Measurements from ENCODE around the gene RAB3GAP1. TPM values are rescaled to one million over a fixed set of nuclear protein-coding genes. Genes with fewer than 3 reads are reported as not detected.
A peak's percentile ranks its signal among the peaks of the same experiment; 100 is the strongest.

RAB3GAP1 gene
- total RNA-seq: 47.2 to 50.4 TPM (median 48.7 TPM) in 3 replicates
- long read RNA-seq, full-length matches to known transcripts: 20 of 33 reads
- long read RNA-seq, partial matches to known transcripts: 9 of 33 reads
- long read RNA-seq, other reads (novel, unspliced or antisense): 4 of 33 reads

GRCh38 chr2:135052042-135052876 is at the start of gene RAB3GAP1:
TSS of gene RAB3GAP1 (plus strand) at chr2:135052292. CDS start at chr2:135052308, 16 bp downstream.
- peak; percentile 31 for TF ChIP-seq CTCF (IDR thresholded peaks at IDR 0.05)
- peak within 1 kb of the TSS; percentile 90 for H3K4me3 Mint-ChIP-seq (ENCODE audit: unreplicated experiment)
- no peaks in the 10 kb centered on the region for H3K9me3 Mint-ChIP-seq (ENCODE audit: low read depth)
- H3K36me3 Mint-ChIP-seq (ENCODE audit: low read depth): peaks cover 1% of the 10 kb centered on the region
- DNase-seq (ENCODE audit: low spot score): no peak
- H3K4me1 Mint-ChIP-seq (ENCODE audit: low read depth): peaks cover 38% of the 10 kb centered on the region
- no peaks in the 10 kb centered on the region for H3K27me3 Mint-ChIP-seq (ENCODE audit: low read depth)
- peak within 1 kb of the TSS; percentile 98 for H3K27ac Mint-ChIP-seq (ENCODE audit: unreplicated experiment)

- H3K4me1 Mint-ChIP-seq (ENCODE audit: low read depth): peaks cover 5% of the 10 kb centered on the region
- H3K27ac Mint-ChIP-seq (ENCODE audit: unreplicated experiment): no peak overlapping the region
- H3K9me3 Mint-ChIP-seq (ENCODE audit: low read depth): no peaks in the 10 kb centered on the region
- DNase-seq (ENCODE audit: low spot score): no peak
- H3K27me3 Mint-ChIP-seq (ENCODE audit: low read depth): peaks cover 12% of the 10 kb centered on the region
- no peak for TF ChIP-seq CTCF (IDR thresholded peaks at IDR 0.05)
- H3K36me3 Mint-ChIP-seq (ENCODE audit: low read depth): no peaks in the 10 kb centered on the region
- no peak overlapping the region for H3K4me3 Mint-ChIP-seq (ENCODE audit: unreplicated experiment)
Observed at GRCh38 chr2:135002836-135003235, 49.3 kb upstream of the RAB3GAP1 start.

GRCh38 chr2:135004005-135004746 is 47.9 kb upstream of the RAB3GAP1 start:
- Mint-ChIP-seq H3K4me1 (ENCODE audit: low read depth) (peaks cover 5% of the 10 kb centered on the region), H3K27me3 (ENCODE audit: low read depth) (peaks cover 12% of the 10 kb centered on the region), H3K36me3 (ENCODE audit: low read depth) (no peaks in the 10 kb centered on the region), H3K9me3 (ENCODE audit: low read depth) (no peaks in the 10 kb centered on the region), H3K4me3 (ENCODE audit: unreplicated experiment) (no peak overlapping the region), H3K27ac (ENCODE audit: unreplicated experiment) (no peak overlapping the region)
- DNase-seq (ENCODE audit: low spot score): no peak
- TF ChIP-seq CTCF (IDR thresholded peaks at IDR 0.05): peak; percentile 100

- no peak overlapping the region for H3K4me3 Mint-ChIP-seq (ENCODE audit: unreplicated experiment)
- H3K9me3 Mint-ChIP-seq (ENCODE audit: low read depth): no peaks in the 10 kb centered on the region
- H3K36me3 Mint-ChIP-seq (ENCODE audit: low read depth): no peaks in the 10 kb centered on the region
- no peak for DNase-seq (ENCODE audit: low spot score)
- H3K27me3 Mint-ChIP-seq (ENCODE audit: low read depth): peaks cover 18% of the 10 kb centered on the region
- H3K27ac Mint-ChIP-seq (ENCODE audit: unreplicated experiment): no peak overlapping the region
- no peak for TF ChIP-seq CTCF (IDR thresholded peaks at IDR 0.05)
- peaks cover 5% of the 10 kb centered on the region for H3K4me1 Mint-ChIP-seq (ENCODE audit: low read depth)
Observed at GRCh38 chr2:135005753-135006152, 46.3 kb upstream of the RAB3GAP1 start.

GRCh38 chr2:135009339-135009738 is 42.8 kb upstream of the RAB3GAP1 start:
- peaks cover 2% of the 10 kb centered on the region for H3K4me1 Mint-ChIP-seq (ENCODE audit: low read depth)
- no peaks in the 10 kb centered on the region for H3K36me3 Mint-ChIP-seq (ENCODE audit: low read depth)
- H3K4me3 Mint-ChIP-seq (ENCODE audit: unreplicated experiment): no peak overlapping the region
- TF ChIP-seq CTCF (IDR thresholded peaks at IDR 0.05): no peak
- DNase-seq (ENCODE audit: low spot score): no peak
- H3K27me3 Mint-ChIP-seq (ENCODE audit: low read depth): peaks cover 27% of the 10 kb centered on the region
- no peaks in the 10 kb centered on the region for H3K9me3 Mint-ChIP-seq (ENCODE audit: low read depth)
- H3K27ac Mint-ChIP-seq (ENCODE audit: unreplicated experiment): no peak overlapping the region
